ENCODE results near the gene POLR2L.

Gene POLR2L

GRCh38 chr11:837189-837989 lies 4.9 kb downstream of the POLR2L start:
- no peak for DNase-seq

DNA sequence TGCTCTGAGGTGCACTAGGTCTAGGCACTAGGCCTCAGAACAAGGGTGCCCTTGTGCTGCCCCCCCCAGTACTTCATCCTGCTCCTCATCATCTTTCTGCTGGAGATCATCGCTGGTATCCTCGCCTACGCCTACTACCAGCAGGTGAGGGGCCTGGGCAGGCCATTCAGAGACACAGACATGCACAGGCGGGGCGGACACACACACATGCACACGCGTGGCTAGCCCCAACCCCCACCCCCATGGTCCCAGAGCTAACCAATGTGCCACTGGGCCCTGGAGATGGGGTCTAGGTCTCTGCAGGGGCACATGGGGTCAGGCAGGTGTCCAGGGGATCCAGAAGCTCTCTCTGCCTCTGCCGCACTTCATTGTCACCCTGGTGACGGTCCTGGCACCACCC lies 5.6 kb downstream of the POLR2L start:
- DNase-seq = no peak

DNA sequence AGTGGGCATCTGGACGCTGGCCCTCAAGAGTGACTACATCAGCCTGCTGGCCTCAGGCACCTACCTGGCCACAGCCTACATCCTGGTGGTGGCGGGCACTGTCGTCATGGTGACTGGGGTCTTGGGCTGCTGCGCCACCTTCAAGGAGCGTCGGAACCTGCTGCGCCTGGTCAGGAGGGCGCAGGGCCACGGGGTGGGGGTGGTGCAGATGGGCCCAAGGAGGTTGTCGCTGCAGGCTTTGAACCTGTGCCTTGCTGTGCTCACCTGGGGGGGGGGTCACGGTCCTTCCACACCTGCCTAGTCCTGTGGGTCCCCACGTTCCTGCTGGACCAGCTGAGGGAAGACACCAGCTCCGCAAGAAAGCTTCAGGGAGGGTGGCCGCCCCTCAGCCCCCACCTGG lies 6.1 kb downstream of the POLR2L start:
- DNase-seq = no peak

DNA sequence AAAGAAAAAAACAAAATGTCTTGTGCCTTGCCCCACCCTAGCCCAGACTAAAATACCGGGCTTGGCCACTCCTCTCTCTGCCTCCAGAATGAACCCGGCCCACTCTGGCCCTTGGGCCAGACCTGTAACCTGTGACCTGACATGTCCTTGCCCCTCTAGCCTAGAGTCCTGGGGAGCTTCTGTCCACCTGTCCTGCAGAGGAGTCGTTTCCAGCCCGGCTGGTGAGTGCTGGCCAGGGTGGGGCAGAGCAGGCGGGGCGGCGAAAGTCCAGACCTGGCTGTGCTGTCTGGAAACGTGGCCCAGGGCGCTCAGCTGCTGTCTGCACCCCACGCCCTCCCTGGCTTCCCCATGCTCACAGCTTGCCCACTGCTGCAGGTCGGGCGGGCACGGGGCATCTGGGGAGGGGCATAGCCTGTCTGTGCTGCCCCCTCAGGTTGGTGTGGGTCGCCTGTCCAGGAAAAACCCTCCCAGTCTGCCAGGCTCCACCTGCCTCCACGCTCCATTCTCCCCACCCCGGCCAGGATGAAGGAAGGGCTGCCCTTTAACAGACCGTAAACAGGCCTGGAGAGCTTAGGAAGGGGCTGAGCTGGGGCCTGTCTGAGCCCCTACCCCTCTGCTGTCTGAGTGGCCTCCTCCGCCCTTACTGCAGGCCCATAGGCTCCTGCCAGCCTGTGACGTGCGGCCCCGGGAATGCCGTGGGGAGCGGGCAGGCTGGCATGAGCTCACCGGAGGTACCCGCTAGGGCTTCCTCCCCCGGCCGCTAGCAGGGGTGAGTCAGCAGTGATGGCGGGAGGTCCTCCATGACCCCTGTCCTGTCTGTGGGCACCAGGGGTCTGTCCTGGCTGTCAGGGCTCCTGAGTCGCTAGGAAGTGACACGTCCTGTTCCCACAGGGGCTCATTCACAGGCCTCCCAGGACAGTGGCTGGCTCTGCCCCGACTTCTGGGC lies 7.7 kb downstream of the POLR2L start:
- DNase-seq = no peak

DNA sequence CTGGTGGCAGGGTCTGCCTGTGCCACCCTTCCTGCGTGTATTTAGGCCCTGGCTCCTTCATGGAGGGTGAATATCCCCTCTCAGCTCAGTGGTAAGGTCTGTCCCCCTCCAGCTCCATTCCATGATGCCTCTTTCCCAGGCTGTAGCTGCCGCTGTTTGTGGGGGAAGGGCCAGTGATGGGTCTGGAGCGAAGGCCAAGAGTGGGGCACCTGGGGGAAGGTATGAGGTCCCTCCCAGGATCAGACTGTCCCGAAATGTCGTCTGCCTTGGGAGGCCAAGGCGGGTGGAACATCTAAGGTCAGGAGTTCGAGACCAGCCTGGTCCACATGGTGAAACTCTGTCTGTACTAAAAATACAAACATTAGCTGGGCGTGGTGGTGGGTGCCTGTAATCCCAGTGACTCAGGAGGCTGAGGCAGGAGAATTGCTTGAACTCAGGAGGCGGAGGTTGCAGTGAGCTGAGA lies 8.4 kb downstream of the POLR2L start:
- no peak for DNase-seq

DNA sequence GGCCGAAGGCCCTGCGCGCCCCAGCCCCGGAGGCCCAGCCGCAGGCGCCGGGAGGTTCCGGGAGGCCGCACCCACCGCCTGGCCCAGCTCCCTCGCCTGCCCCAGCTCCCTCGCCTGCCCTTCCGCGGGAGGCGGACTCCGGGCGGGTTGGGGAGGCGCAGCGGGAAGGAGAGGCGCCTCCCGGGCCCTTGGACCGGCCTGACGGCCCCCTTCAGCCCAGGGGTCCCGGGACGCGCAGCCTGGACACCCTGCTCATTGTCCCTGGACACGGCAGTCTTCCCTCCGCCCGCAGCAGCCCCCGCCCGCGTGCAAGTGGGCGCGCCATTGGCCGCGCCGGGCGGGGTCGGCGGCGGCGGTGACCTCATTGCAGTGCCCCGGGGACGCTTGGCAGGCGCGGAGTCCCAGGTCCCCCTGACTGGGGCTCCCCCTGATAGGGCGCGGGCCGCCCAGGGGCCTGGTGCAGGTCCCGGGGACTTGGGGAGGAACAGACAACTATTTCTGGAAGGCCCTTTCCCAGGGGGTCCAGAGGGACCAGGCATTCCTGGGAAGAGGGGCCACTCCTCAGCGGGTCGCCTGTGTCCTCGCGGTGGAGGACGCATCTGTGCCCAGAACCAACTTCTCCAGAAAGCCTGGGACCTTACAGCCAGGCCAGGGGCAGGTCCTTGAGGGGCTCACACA lies 9.1 kb downstream of the POLR2L start:
- DNase-seq = no peak

GRCh38 chr11:832529-833113 lies 9.7 kb downstream of the POLR2L start, which contains the start of gene CD151:
CD151 (plus strand) TSS chr11:832952; CDS start chr11:836070, 3,118 bp downstream.
- peak; percentile 65 for DNase-seq

GRCh38 chr11:831961-832528 lies 10.3 kb downstream of the POLR2L start:
- no peak for DNase-seq

- DNase-seq = no peak
These were observed 11.0 kb downstream of the POLR2L start for GRCh38 chr11:831118-831864.

DNA sequence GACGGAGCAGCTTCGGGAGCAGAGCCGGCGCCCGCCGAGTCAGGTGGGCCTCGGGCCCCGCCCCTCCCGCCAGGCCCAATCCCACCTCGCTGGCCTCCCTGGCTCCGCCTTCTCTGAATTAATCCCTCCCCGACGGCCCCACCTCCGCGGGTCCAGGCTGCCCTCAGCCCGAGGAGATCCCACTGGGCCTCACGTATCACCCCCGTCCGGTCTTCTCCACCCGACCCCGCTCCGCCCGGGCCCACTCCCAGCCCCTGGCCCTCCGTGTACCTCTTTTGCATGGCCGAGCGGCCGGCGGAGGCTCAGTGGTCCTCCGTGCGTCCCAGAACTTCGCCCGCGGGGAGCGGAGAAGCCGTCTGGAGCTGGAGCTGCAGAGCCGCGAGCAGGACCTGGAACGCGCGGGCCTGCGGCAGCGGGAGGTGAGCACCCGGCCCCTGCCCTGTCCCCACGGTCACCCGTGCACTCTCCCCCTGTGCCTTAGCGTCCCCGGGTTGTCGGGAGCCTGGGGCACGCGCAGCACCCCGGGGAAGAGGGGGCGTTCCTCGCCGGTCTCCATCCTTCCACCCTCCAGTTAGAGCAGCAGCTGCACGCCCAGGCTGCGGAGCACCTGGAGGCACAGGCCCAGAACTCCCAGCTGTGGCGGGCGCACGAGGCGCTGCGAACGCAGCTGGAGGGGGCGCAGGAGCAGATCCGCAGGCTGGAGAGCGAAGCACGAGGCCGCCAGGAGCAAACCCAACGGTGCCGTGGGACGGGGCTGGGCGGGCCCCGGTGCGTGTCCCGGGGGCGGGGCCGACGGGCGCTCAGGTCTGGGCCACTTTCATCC lies 11.8 kb downstream of the POLR2L start:
- peak; percentile 92 for DNase-seq

- DNase-seq = no peak
These were observed 12.5 kb downstream of the POLR2L start for GRCh38 chr11:829847-830294.

GRCh38 chr11:829176-829846 lies 13.0 kb downstream of the POLR2L start:
- no peak for DNase-seq

GRCh38 chr11:828506-829175 lies 13.7 kb downstream of the POLR2L start:
- DNase-seq = no peak

DNA sequence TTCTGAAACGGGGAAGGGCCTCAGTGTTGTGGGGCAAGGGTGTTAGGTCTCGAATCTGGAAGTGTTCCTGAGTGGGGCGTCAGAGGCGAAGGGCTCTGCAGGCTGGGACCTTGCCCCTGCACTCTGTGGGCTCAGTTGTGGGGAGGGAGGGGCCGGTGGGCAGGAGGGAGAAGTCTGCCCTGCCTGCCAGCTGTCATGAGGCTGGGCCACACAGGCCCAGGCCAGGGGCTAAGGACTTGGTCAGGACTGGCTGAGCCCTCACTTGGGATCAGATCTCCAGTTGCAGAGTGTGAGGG lies 14.5 kb downstream of the POLR2L start, which contains the start of gene CRACR2B:
TSS of gene CRACR2B (plus strand) at position 23 of the 296 bp plus-strand sequence. CDS start 689 bp downstream, outside the sequence.
- DNase-seq = no peak

- no peak for DNase-seq
These were observed 15.0 kb downstream of the POLR2L start for GRCh38 chr11:827146-827896.

GRCh38 chr11:826836-827145 lies 15.5 kb downstream of the POLR2L start:
- no peak for DNase-seq

DNA sequence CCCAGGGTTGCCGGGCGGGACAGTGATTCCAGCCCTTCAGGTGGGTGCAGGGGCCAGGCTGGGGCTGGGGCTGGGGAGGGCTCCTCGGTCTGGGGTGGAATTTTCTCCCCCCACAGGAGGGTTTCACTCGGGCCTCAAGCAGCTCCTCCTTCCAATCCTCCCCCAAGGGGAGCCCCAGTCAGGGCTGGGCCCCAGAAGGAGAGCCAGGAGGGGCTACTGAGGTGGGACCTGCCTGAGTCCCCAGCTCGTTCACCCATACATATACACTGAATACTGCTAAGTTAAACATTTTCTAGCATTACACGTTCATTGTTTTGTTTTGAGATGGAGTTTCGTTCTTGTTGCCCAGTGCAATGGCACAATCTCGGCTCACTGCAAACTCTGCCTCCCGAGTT lies 16.1 kb downstream of the POLR2L start:
- DNase-seq = no peak

GRCh38 chr11:825366-826226 lies 16.7 kb downstream of the POLR2L start:
- no peak for DNase-seq

Data from NCI-H2227 treated with DMSO at 0.1 percent for 48 hours (cell line).